HG02588 (cell line): ENCODE results near the gene DDX53.

Source experiments
- ATAC-seq: cut with Tn5 transposase; IDR thresholded peaks from one replicate; pipeline ENCODE4 v1.9.1; 2021; ENCODE audit warnings: mild to moderate bottlenecking, moderate library complexity; ENCODE audit not compliant: unreplicated experiment

DDX53 gene

DNA sequence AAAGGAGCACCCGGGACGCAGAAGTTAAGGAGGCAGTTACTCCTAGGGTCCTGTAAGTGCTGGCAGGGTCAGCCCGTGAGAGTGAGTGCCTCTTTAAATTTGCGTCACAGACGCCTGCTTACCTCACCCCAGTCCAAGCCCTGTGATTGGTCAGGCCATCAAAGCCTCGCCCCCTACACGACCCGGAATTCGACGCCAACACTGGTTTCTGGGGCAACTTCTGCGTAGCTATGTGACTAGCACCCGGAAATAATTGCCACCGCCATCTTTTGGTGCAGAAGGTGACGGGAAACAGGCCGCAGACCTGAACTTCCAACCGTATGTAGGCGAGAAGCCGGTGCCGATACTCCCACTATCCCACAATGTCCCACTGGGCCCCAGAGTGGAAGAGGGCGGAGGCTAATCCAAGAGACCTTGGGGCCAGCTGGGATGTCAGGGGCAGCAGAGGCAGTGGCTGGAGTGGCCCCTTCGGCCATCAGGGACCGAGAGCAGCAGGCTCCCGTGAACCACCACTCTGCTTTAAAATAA lies at the start of gene DDX53:
Gene DDX53, plus strand, starts transcription at position 265 of the 528 bp plus-strand sequence. Its CDS starts 98 bp downstream, at position 363.
- no peak for ATAC-seq

GRCh38 chrX:22950269-22951266 lies 49.2 kb upstream of the DDX53 start:
- no peak for ATAC-seq

GRCh38 chrX:22952010-22952409 lies 47.8 kb upstream of the DDX53 start:
- ATAC-seq: no peak

GRCh38 chrX:22958250-22958649 lies 41.5 kb upstream of the DDX53 start:
- ATAC-seq: no peak

- no peak for ATAC-seq
Observed at GRCh38 chrX:22959204-22959920, 40.4 kb upstream of the DDX53 start.

GRCh38 chrX:22963196-22963595 lies 36.6 kb upstream of the DDX53 start:
- no peak for ATAC-seq

DNA sequence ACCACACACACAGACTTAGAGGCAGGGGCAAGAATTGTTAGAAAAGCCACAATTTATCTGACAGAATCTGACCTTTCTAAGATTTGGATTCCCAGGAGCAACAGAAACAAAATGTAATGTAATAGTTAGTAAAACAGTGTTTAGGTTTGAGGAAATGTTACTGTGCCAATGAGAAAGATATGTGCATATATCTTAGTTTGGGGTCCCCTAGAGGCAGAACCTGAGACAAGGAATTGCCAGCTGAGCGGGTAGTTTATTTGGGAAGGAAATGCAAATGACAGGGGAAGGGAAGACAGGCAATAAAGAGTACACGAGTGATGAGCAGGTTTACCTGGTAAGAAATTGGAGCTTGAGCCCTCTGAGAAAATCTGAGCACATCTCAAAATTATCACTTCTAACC lies 31.3 kb upstream of the DDX53 start:
- no peak for ATAC-seq

GRCh38 chrX:22969411-22969810 lies 30.3 kb upstream of the DDX53 start:
- ATAC-seq: no peak

DNA sequence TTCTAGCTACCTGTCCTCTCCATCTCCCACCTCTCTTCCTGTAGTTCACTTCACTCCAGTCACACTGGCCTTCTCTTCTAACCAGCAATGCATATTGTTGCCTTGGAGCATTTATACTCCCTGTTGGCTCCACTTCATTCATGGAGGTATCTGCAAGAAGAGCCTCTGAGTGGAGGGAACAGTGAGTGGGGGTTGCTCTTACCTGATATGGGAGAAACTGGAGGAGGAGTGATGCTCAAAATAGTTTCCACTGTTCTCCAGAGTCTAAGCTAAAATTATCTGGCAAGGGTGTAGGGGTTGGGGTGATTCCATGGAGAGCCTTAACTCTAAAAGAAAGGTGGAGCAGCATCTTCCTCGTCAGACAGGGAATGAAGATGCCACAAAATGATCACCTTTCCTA lies 28.9 kb upstream of the DDX53 start:
- ATAC-seq: no peak

- ATAC-seq: no peak
Observed at GRCh38 chrX:22974616-22975015, 25.1 kb upstream of the DDX53 start.

GRCh38 chrX:22975786-22976185 lies 24.0 kb upstream of the DDX53 start:
- ATAC-seq: no peak

DNA sequence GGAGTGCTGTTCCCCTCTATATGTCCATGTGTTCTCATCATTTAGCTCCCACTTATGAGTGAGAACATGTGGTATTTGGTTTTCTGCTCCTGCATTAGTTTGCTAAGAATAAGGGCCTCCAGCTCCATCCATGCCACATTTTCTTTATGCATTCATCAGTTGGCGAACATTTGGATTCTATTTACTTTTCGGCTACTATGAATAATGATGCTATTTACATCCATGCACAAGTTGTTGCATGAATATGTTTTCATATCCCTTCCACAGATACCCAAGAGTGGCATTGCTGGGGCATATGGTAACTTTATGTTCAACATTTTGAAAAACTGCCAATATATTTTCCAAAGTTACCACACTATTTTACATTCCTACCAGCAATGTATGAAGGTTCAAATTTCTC lies 13.8 kb upstream of the DDX53 start:
- ATAC-seq: no peak

GRCh38 chrX:22987452-22987851 lies 12.3 kb upstream of the DDX53 start:
- no peak for ATAC-seq

DNA sequence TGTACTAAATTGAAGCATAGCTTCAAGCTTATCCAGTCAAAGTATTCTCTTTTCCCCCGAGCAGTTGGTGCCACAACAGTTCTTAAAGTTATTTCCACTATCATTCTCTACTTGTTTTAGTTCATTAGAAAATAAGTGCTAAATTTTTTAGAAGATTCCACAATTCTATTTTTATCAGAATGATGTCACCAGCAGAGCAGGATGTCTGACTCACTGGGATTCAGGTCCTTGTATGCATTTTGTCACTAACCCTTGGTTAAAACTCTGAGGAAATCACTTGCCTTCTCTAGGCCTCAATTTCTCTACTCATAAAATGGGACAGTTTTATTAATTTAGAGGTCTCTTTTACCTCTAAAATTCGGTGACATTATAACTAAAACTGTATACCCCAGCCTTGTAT lies 3.4 kb downstream of the DDX53 start:
- no peak for ATAC-seq

GRCh38 chrX:23008431-23009099 lies 8.8 kb downstream of the DDX53 start:
- ATAC-seq: no peak

- ATAC-seq: no peak
Observed at GRCh38 chrX:23012162-23012561, 12.4 kb downstream of the DDX53 start.

- ATAC-seq: no peak
Observed at GRCh38 chrX:23012636-23013035, 12.9 kb downstream of the DDX53 start.

DNA sequence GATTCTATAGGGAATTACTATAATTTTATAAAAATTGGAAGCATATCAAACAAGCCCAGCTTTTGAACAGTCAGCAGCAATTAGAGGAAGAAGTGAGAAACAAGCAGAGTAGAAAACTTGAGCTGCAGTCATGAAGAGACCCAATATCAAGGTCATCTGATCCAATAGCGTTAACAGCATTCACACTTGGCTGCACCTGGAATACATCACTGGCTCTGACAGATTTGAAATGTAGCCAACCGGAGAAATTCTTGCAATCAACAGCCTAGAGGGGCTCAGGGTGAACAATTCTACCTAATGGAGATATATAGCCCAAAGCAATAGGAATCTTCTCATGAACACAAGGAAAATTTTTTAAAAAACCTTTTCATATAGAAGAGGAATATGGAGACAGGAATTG lies 13.6 kb downstream of the DDX53 start:
- ATAC-seq: no peak

DNA sequence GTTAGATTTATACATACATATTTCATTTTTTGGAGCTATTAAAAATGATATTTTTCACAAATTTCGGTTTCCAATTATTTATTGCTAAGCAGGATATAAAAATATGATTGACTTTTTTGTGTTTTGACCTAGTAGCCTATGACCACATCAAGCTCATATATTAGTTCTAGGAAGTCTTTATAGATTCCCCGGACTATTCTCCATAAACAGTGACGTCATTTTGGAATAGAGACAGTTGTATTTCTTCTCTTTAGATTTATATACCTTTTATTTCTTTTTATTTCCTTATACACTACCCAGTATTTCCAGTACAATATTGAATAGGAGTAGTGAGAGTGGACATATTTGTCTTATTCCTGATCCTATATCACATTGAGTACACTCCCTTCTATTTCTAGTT lies 31.8 kb downstream of the DDX53 start:
- ATAC-seq: no peak

GRCh38 chrX:23035493-23035892 lies 35.7 kb downstream of the DDX53 start:
- ATAC-seq: no peak

DNA sequence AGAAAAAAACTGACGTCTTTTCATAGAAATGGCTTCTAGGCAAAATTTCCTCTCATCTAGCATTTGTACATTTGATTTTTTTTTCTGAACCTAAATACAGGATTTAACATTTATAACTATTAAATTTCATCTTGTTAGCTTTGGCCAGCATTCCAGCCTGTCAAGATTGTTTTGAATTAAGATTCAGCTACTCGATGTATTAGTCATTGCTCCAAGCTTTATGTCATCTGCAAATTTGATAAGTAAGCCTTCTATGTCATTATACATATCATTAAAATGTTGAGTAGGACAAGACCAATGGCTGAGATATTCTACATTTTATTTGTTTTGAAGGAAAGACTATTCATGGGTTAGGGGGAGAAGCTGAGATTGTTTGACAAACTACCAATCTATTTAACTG lies 46.7 kb downstream of the DDX53 start:
- no peak for ATAC-seq
